Activated T-helper 2 cell treated with anti-CD3 and anti-CD28 coated beads, Interferon-gamma antibody, Interleukin-2, Interleukin-4, amounts not matched to agents 10 μg/mL and 5 μg/mL and 100 μg/mL, durations not matched to agents 14 hours and 24 hours and 36 hours (primary cell): Measurements from ENCODE around the gene PRKCQ. TPM values are rescaled to one million over a fixed set of nuclear protein-coding genes. Genes with fewer than 3 reads are reported as not detected.
"Not testable (repeated sequence)": the region's sequence is repeated elsewhere in the genome, so short reads cannot be mapped to it uniquely, and the experiment has no call there.

ENCODE experiments used
- DNase-seq: peaks from one replicate; pipeline ENCODE4 v3.0.0; 2021; ENCODE audit warnings: low spot score
- H3K27ac Mint-ChIP-seq: one replicate; pipeline ENCODE4 v1.8.0; 2021; ENCODE audit warnings: mixed read lengths
- H3K27me3 Mint-ChIP-seq: one replicate; pipeline ENCODE4 v1.8.0; 2021; ENCODE audit warnings: low read depth, mixed read lengths
- H3K36me3 Mint-ChIP-seq: one replicate; pipeline ENCODE4 v1.8.0; 2021; ENCODE audit warnings: low read depth, mixed read lengths
- H3K4me1 Mint-ChIP-seq: one replicate; pipeline ENCODE4 v1.8.0; 2021; ENCODE audit warnings: low read depth, mixed read lengths
- H3K4me3 Mint-ChIP-seq: one replicate; pipeline ENCODE4 v1.8.0; 2021; ENCODE audit warnings: low read depth, mild to moderate bottlenecking, moderate library complexity, mixed read lengths
- H3K9me3 Mint-ChIP-seq: one replicate; pipeline ENCODE4 v1.8.0; 2021; ENCODE audit warnings: mixed read lengths
- intact Hi-C: fragments of 100-400 bp; cut with micrococcal nuclease; formaldehyde crosslinking; loops from one replicate; pipeline ENCODE4 v1.15.1; 2023
- total RNA-seq: library from RNA; stranded (reverse); gene quantifications from 2 replicates; pipeline ENCODE4 v1.2.3, GENCODE V29; 2022

The PRKCQ gene
- total RNA-seq, 1 donor from 2014 or later = 40.0 TPM

GRCh38 chr10:6455592-6455991 lies 124.5 kb downstream of the PRKCQ start:
- Mint-ChIP-seq H3K4me3 (no peak overlapping the region), H3K36me3 (peaks cover 87% of the 10 kb centered on the region), H3K9me3 (peaks cover 9% of the 10 kb centered on the region), H3K4me1 (peaks cover 14% of the 10 kb centered on the region), H3K27me3 (no peaks in the 10 kb centered on the region), H3K27ac (no peak overlapping the region)
- intact Hi-C loops = no loop called here
- no peak for DNase-seq

- intact Hi-C loops = no loop called here
- no peak overlapping the region for H3K4me3 Mint-ChIP-seq
- peaks cover 6% of the 10 kb centered on the region for H3K9me3 Mint-ChIP-seq
- H3K27me3 Mint-ChIP-seq = no peaks in the 10 kb centered on the region
- H3K4me1 Mint-ChIP-seq = peaks cover 34% of the 10 kb centered on the region
- no peak overlapping the region for H3K27ac Mint-ChIP-seq
- peaks cover 78% of the 10 kb centered on the region for H3K36me3 Mint-ChIP-seq
- no peak for DNase-seq
Measured at GRCh38 chr10:6446711-6447110, 133.4 kb downstream of the PRKCQ start.

- peaks cover 6% of the 10 kb centered on the region for H3K9me3 Mint-ChIP-seq
- peaks cover 78% of the 10 kb centered on the region for H3K36me3 Mint-ChIP-seq
- peak; percentile 53 for DNase-seq
- intact Hi-C loops = loop anchor here (1.0 kb wide), 1 partner anchor 133 kb away; no protein-coding TSS in a partner anchor
- H3K27me3 Mint-ChIP-seq = no peaks in the 10 kb centered on the region
- no peak overlapping the region for H3K4me3 Mint-ChIP-seq
- peak overlapping the region; percentile 46 for H3K27ac Mint-ChIP-seq
- peaks cover 38% of the 10 kb centered on the region for H3K4me1 Mint-ChIP-seq
Measured at GRCh38 chr10:6445671-6446316, 134.3 kb downstream of the PRKCQ start.

GRCh38 chr10:6439875-6440274 lies 140.2 kb downstream of the PRKCQ start:
- H3K27me3 Mint-ChIP-seq, H3K9me3 Mint-ChIP-seq, DNase-seq, H3K27ac Mint-ChIP-seq, H3K4me3 Mint-ChIP-seq, intact Hi-C loops: not testable (repeated sequence)
- Mint-ChIP-seq H3K4me1 (peaks cover 48% of the 10 kb centered on the region), H3K36me3 (peaks cover 87% of the 10 kb centered on the region)

GRCh38 chr10:6431861-6432260 lies 148.2 kb downstream of the PRKCQ start:
- intact Hi-C loops = no loop called here
- Mint-ChIP-seq H3K27me3 (no peaks in the 10 kb centered on the region), H3K9me3 (no peaks in the 10 kb centered on the region), H3K4me3 (no peak overlapping the region), H3K36me3 (peaks cover 80% of the 10 kb centered on the region), H3K4me1 (peaks cover 10% of the 10 kb centered on the region), H3K27ac (no peak overlapping the region)
- no peak for DNase-seq

GRCh38 chr10:6431186-6431585 lies 148.9 kb downstream of the PRKCQ start:
- no peak for DNase-seq
- Mint-ChIP-seq H3K27me3 (no peaks in the 10 kb centered on the region), H3K36me3 (peaks cover 78% of the 10 kb centered on the region), H3K9me3 (no peaks in the 10 kb centered on the region), H3K4me1 (peaks cover 4% of the 10 kb centered on the region), H3K27ac (no peak overlapping the region), H3K4me3 (no peak overlapping the region)
- intact Hi-C loops = no loop called here

GRCh38 chr10:6430423-6430980 lies 149.6 kb downstream of the PRKCQ start:
- peaks cover 8% of the 10 kb centered on the region for H3K4me1 Mint-ChIP-seq
- peaks cover 82% of the 10 kb centered on the region for H3K36me3 Mint-ChIP-seq
- no peaks in the 10 kb centered on the region for H3K27me3 Mint-ChIP-seq
- no peak overlapping the region for H3K27ac Mint-ChIP-seq
- H3K4me3 Mint-ChIP-seq = no peak overlapping the region
- no peaks in the 10 kb centered on the region for H3K9me3 Mint-ChIP-seq
- intact Hi-C loops = no loop called here
- no peak for DNase-seq

- Mint-ChIP-seq H3K4me1 (peaks cover 24% of the 10 kb centered on the region), H3K27ac (no peak overlapping the region), H3K36me3 (peaks cover 70% of the 10 kb centered on the region), H3K27me3 (no peaks in the 10 kb centered on the region), H3K9me3 (no peaks in the 10 kb centered on the region), H3K4me3 (no peak overlapping the region)
- no peak for DNase-seq
- intact Hi-C loops = no loop called here
Measured at GRCh38 chr10:6427357-6427959, 152.6 kb downstream of the PRKCQ start.

GRCh38 chr10:6426317-6426716 lies 153.8 kb downstream of the PRKCQ start:
- peaks cover 26% of the 10 kb centered on the region for H3K4me1 Mint-ChIP-seq
- intact Hi-C loops = no loop called here
- H3K36me3 Mint-ChIP-seq = peaks cover 68% of the 10 kb centered on the region
- H3K27ac Mint-ChIP-seq = peak overlapping the region; percentile 46
- no peaks in the 10 kb centered on the region for H3K27me3 Mint-ChIP-seq
- DNase-seq = no peak
- no peak overlapping the region for H3K4me3 Mint-ChIP-seq
- no peaks in the 10 kb centered on the region for H3K9me3 Mint-ChIP-seq

- Mint-ChIP-seq H3K4me1 (peaks cover 26% of the 10 kb centered on the region), H3K27ac (peak overlapping the region; percentile 88), H3K4me3 (no peak overlapping the region), H3K27me3 (no peaks in the 10 kb centered on the region), H3K36me3 (peaks cover 49% of the 10 kb centered on the region), H3K9me3 (no peaks in the 10 kb centered on the region)
- DNase-seq = no peak
- intact Hi-C loops = loop anchor here (1.0 to 2.0 kb wide), 2 partner anchors 49 to 242 kb away; no protein-coding TSS in a partner anchor
Measured at GRCh38 chr10:6423413-6424170, 156.5 kb downstream of the PRKCQ start.

GRCh38 chr10:6423004-6423403 lies 157.1 kb downstream of the PRKCQ start:
- intact Hi-C loops = loop anchor here (1.0 to 2.0 kb wide), 2 partner anchors 50 to 242 kb away; no protein-coding TSS in a partner anchor
- DNase-seq = no peak
- Mint-ChIP-seq H3K9me3 (no peaks in the 10 kb centered on the region), H3K4me1 (peaks cover 26% of the 10 kb centered on the region), H3K27ac (peak overlapping the region; percentile 88), H3K4me3 (no peak overlapping the region), H3K27me3 (no peaks in the 10 kb centered on the region), H3K36me3 (peaks cover 44% of the 10 kb centered on the region)

GRCh38 chr10:6418613-6419216 lies 161.4 kb downstream of the PRKCQ start:
- no peaks in the 10 kb centered on the region for H3K27me3 Mint-ChIP-seq
- H3K27ac Mint-ChIP-seq = no peak overlapping the region

More at GRCh38 chr10:6418613-6419216, 161.4 kb downstream of the PRKCQ start:
- H3K4me3 Mint-ChIP-seq = no peak overlapping the region
- no peak for DNase-seq
- intact Hi-C loops = no loop called here
- H3K36me3 Mint-ChIP-seq = peaks cover 10% of the 10 kb centered on the region
- H3K9me3 Mint-ChIP-seq = no peaks in the 10 kb centered on the region
- H3K4me1 Mint-ChIP-seq = peaks cover 17% of the 10 kb centered on the region
